ENCODE measurements around the gene MAPK13.

MAPK13 gene

DNA sequence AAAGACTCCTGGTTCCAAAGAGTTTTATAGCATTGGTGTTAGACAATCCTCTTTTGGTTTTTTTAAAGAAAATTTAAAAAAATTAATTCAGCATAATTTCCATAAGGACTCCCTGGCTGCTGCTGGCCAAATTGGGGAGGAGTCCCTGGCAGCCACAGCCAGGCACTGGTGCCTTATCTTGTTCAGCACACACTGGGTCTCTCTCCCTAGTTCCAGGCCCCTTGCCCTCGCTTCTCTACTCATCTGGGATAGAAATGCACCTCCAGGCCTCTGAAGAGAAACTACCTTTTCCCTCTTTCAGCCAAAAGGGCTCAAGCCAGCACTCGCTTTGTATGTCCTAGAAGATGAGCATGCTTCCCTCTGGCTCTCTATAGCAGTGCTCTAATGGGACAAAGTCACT lies 13.4 kb upstream of the MAPK13 start:
- Histone ChIP-seq H3K4me1 (ENCODE audit: control insufficient read depth, insufficient read depth, low read length) (peaks cover 51% of the 10 kb centered on the region), H3K36me3 (ENCODE audit: control insufficient read depth, insufficient read depth, low read length) (no peaks in the 10 kb centered on the region), H3K9me3 (ENCODE audit: control insufficient read depth, low read length) (no peaks in the 10 kb centered on the region), H3K27me3 (ENCODE audit: control insufficient read depth, insufficient read depth, low read length) (no peaks in the 10 kb centered on the region), H3K9ac (ENCODE audit: low read length) (no peak overlapping the region), H3K4me3 (ENCODE audit: low read length) (no peak overlapping the region)

GRCh38 chr6:36117658-36118549 lies 12.4 kb upstream of the MAPK13 start:
- H3K4me1 ChIP-seq (ENCODE audit: control insufficient read depth, insufficient read depth, low read length) = peaks cover 55% of the 10 kb centered on the region
- no peak overlapping the region for H3K4me3 ChIP-seq (ENCODE audit: low read length)
- H3K9ac ChIP-seq (ENCODE audit: low read length) = no peak overlapping the region
- no peaks in the 10 kb centered on the region for H3K9me3 ChIP-seq (ENCODE audit: control insufficient read depth, low read length)
- no peaks in the 10 kb centered on the region for H3K27me3 ChIP-seq (ENCODE audit: control insufficient read depth, insufficient read depth, low read length)
- no peaks in the 10 kb centered on the region for H3K36me3 ChIP-seq (ENCODE audit: control insufficient read depth, insufficient read depth, low read length)

DNA sequence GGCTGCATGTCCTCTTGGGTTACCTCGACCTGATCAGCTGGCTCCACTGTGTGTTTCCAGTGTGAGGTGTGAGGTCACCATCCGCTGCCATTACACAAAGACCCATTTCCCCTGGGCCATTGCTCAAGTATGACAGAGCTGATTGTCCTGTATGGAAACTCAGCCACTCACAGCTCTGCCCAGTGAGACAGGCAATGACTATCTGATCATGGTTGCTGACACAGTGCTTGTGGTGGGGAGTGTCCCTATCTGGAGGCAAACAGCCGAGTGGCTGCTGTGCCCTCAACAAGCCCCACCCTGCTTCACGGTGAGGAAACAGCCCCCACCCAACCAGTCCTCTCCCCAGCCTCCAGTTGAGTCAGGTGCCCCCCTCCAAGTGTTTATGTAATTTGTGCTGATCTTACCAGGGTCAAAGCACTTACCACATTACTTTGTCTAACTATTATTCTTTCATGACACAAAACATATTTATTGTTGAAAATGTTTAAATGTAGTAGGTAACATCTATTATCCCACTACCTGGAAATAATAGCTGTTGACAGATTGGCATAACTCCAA lies 11.7 kb upstream of the MAPK13 start:
- no peaks in the 10 kb centered on the region for H3K36me3 ChIP-seq (ENCODE audit: control insufficient read depth, insufficient read depth, low read length)
- H3K9ac ChIP-seq (ENCODE audit: low read length) = no peak overlapping the region
- H3K4me3 ChIP-seq (ENCODE audit: low read length) = no peak overlapping the region
- no peaks in the 10 kb centered on the region for H3K27me3 ChIP-seq (ENCODE audit: control insufficient read depth, insufficient read depth, low read length)
- no peaks in the 10 kb centered on the region for H3K9me3 ChIP-seq (ENCODE audit: control insufficient read depth, low read length)
- peaks cover 55% of the 10 kb centered on the region for H3K4me1 ChIP-seq (ENCODE audit: control insufficient read depth, insufficient read depth, low read length)

- Histone ChIP-seq H3K27me3 (ENCODE audit: control insufficient read depth, insufficient read depth, low read length) (no peaks in the 10 kb centered on the region), H3K4me1 (ENCODE audit: control insufficient read depth, insufficient read depth, low read length) (peaks cover 55% of the 10 kb centered on the region), H3K9me3 (ENCODE audit: control insufficient read depth, low read length) (no peaks in the 10 kb centered on the region), H3K9ac (ENCODE audit: low read length) (no peak overlapping the region), H3K36me3 (ENCODE audit: control insufficient read depth, insufficient read depth, low read length) (no peaks in the 10 kb centered on the region), H3K4me3 (ENCODE audit: low read length) (no peak overlapping the region)
Measured at GRCh38 chr6:36119209-36119608, 11.1 kb upstream of the MAPK13 start.

- Histone ChIP-seq H3K36me3 (ENCODE audit: control insufficient read depth, insufficient read depth, low read length) (no peaks in the 10 kb centered on the region), H3K4me3 (ENCODE audit: low read length) (no peak overlapping the region), H3K9ac (ENCODE audit: low read length) (no peak overlapping the region), H3K27me3 (ENCODE audit: control insufficient read depth, insufficient read depth, low read length) (no peaks in the 10 kb centered on the region), H3K4me1 (ENCODE audit: control insufficient read depth, insufficient read depth, low read length) (peaks cover 55% of the 10 kb centered on the region), H3K9me3 (ENCODE audit: control insufficient read depth, low read length) (no peaks in the 10 kb centered on the region)
Measured at GRCh38 chr6:36120018-36120417, 10.3 kb upstream of the MAPK13 start.

GRCh38 chr6:36120539-36120938 lies 9.8 kb upstream of the MAPK13 start:
- Histone ChIP-seq H3K4me3 (ENCODE audit: low read length) (no peak overlapping the region), H3K9me3 (ENCODE audit: control insufficient read depth, low read length) (no peaks in the 10 kb centered on the region), H3K36me3 (ENCODE audit: control insufficient read depth, insufficient read depth, low read length) (no peaks in the 10 kb centered on the region), H3K9ac (ENCODE audit: low read length) (peak overlapping the region; percentile 57), H3K27me3 (ENCODE audit: control insufficient read depth, insufficient read depth, low read length) (no peaks in the 10 kb centered on the region), H3K4me1 (ENCODE audit: control insufficient read depth, insufficient read depth, low read length) (peaks cover 55% of the 10 kb centered on the region)

DNA sequence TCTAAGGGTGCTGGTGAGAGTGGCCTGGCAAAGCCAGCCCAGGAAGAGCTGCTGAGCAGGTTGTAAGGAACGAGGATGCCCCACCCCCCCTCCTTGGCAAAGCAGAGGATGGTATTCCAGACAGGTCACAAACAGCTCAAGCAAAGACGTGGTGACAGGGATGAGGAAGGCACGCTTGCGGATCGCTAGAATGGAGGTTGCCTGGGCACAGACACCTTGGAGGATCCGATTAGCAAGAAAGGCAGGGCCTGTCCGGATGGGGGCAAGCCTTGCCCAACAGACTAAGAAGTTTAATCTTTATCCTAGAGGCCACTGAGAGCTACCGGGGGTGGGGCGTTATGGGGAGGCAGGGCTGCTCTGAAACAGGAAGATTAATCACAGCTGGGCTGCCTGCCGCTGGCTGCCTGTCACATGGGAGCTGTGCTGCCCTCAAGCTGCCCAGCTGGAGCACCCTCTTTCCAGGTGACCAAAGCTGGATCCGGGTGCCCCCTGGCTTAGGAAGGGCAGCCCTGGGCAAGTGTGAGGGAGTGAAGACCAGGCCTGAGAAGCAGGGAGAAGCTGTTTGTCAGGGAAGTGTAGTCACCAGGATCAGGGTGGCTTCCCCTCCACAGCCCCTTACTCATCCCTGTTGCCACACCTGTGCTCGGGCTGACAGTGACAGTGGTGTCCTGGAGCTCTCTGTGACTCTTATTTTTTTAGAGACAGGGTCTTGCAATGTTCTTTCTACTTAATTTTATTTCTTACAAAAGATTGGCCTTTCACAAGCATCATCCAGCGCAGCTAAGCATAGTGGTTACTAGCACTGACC lies 9.1 kb upstream of the MAPK13 start:
- H3K9me3 ChIP-seq (ENCODE audit: control insufficient read depth, low read length) = no peaks in the 10 kb centered on the region
- no peak overlapping the region for H3K4me3 ChIP-seq (ENCODE audit: low read length)
- H3K4me1 ChIP-seq (ENCODE audit: control insufficient read depth, insufficient read depth, low read length) = peaks cover 55% of the 10 kb centered on the region
- H3K9ac ChIP-seq (ENCODE audit: low read length) = peak overlapping the region; percentile 57
- H3K27me3 ChIP-seq (ENCODE audit: control insufficient read depth, insufficient read depth, low read length) = no peaks in the 10 kb centered on the region
- no peaks in the 10 kb centered on the region for H3K36me3 ChIP-seq (ENCODE audit: control insufficient read depth, insufficient read depth, low read length)

GRCh38 chr6:36121787-36122494 lies 8.4 kb upstream of the MAPK13 start:
- Histone ChIP-seq H3K4me3 (ENCODE audit: low read length) (no peak overlapping the region), H3K36me3 (ENCODE audit: control insufficient read depth, insufficient read depth, low read length) (no peaks in the 10 kb centered on the region), H3K4me1 (ENCODE audit: control insufficient read depth, insufficient read depth, low read length) (peaks cover 48% of the 10 kb centered on the region), H3K9me3 (ENCODE audit: control insufficient read depth, low read length) (no peaks in the 10 kb centered on the region), H3K9ac (ENCODE audit: low read length) (no peak overlapping the region), H3K27me3 (ENCODE audit: control insufficient read depth, insufficient read depth, low read length) (no peaks in the 10 kb centered on the region)

DNA sequence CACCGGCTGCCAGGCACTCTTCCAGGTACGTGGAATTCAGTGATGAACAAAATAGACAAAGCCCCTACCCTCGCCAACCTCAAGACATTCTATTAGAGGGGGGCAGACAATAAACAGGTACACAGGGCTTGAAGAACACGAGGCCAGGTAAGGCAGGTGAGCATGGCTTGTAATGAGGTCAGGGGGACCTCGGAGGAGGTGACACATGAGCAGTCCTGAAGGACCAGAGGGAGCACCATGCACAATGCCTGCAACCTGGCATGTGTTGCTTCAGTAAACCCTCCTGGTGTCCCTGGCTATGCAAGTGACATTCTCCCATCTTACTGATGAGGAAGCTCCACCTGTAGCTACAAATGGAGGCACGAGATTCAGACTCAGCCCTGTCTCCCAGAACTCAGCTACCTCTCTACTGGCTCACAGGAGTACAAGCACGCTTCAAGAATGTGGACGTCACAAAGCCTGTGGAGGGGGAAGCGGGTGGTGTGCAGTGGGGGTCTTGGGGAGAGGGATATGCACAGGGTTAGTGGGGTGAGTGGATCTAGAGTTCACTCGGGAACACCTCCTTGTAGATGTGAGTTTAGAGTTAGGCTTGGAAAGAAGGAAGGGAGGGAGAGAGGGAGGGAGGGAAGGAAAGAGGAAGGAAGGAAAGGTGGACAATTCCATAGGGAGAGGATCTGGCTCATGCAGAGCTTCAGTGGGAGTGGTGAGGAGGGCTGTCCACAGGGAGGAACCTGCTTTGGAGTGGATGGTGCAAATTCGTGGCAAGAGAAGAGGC lies 7.6 kb upstream of the MAPK13 start:
- Histone ChIP-seq H3K9me3 (ENCODE audit: control insufficient read depth, low read length) (no peaks in the 10 kb centered on the region), H3K27me3 (ENCODE audit: control insufficient read depth, insufficient read depth, low read length) (no peaks in the 10 kb centered on the region), H3K4me1 (ENCODE audit: control insufficient read depth, insufficient read depth, low read length) (peaks cover 40% of the 10 kb centered on the region), H3K9ac (ENCODE audit: low read length) (no peak overlapping the region), H3K36me3 (ENCODE audit: control insufficient read depth, insufficient read depth, low read length) (no peaks in the 10 kb centered on the region), H3K4me3 (ENCODE audit: low read length) (no peak overlapping the region)

GRCh38 chr6:36123270-36124139 lies 6.8 kb upstream of the MAPK13 start:
- no peaks in the 10 kb centered on the region for H3K27me3 ChIP-seq (ENCODE audit: control insufficient read depth, insufficient read depth, low read length)
- no peaks in the 10 kb centered on the region for H3K36me3 ChIP-seq (ENCODE audit: control insufficient read depth, insufficient read depth, low read length)
- H3K4me3 ChIP-seq (ENCODE audit: low read length) = no peak overlapping the region
- H3K9ac ChIP-seq (ENCODE audit: low read length) = no peak overlapping the region
- H3K4me1 ChIP-seq (ENCODE audit: control insufficient read depth, insufficient read depth, low read length) = peaks cover 33% of the 10 kb centered on the region
- H3K9me3 ChIP-seq (ENCODE audit: control insufficient read depth, low read length) = no peaks in the 10 kb centered on the region

Data from mucosa of stomach (tissue), 1 donor.